ENCODE data around the gene MYOM1.

DNA sequence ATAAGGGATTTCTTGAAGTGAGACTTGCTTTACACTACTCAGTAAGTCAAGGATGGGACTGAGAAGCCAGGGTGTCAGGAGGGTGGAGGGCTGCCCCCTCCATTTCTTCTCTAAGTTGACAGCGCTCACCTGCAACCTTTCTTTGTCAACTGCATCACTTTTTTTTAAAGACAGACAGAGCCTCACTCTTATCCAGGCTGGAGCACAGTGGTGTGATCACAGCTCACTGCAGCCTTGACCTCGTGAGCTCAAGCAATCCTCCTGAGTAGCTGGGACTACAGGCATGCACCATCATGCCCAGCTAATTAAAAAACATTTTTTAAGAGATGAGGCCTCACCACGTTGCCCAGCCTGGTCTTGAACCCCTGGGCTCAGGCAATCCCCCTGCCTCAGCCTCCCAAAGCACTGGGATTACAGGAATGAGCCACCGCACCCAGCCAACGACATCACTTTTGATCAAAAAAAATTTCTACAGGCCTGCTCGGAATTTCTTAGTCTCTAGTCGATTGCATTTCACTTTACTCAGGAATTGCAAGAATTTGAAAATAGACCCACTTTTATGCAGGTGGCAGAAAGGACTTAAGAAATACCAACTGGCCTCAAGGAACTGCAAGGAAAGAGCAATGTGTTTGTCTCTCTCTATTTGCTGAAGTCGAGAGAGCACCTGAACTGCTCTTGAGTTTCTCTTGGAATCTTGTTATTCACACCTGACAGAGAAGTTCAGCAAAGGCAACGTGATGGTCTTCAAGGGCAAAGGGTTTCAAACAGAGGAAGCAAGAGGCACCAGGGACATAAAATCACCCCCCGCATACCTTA, 101.4 kb downstream of the MYOM1 start:
- TF ChIP-seq, protein P1, sequence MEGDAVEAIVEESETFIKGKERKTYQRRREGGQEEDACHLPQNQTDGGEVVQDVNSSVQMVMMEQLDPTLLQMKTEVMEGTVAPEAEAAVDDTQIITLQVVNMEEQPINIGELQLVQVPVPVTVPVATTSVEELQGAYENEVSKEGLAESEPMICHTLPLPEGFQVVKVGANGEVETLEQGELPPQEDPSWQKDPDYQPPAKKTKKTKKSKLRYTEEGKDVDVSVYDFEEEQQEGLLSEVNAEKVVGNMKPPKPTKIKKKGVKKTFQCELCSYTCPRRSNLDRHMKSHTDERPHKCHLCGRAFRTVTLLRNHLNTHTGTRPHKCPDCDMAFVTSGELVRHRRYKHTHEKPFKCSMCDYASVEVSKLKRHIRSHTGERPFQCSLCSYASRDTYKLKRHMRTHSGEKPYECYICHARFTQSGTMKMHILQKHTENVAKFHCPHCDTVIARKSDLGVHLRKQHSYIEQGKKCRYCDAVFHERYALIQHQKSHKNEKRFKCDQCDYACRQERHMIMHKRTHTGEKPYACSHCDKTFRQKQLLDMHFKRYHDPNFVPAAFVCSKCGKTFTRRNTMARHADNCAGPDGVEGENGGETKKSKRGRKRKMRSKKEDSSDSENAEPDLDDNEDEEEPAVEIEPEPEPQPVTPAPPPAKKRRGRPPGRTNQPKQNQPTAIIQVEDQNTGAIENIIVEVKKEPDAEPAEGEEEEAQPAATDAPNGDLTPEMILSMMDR (IDR thresholded peaks at IDR 0.05 in 8 of 11, conservative IDR thresholded peaks at IDR 0.05 in 3 of 11): no peak
- TF ChIP-seq POLR2AphosphoS5 (IDR thresholded peaks at IDR 0.05): no peak

Measured in spleen (tissue), 7 donors.